H7 (cell line): Measurements from ENCODE around the gene PPM1N. TPM values are rescaled to one million over a fixed set of nuclear protein-coding genes. Genes with fewer than 3 reads are reported as not detected.

Experiments
- DNase-seq: peaks from one replicate; pipeline ENCODE4 v3.0.0; 2012
- H3K27me3 ChIP-seq: 2 replicates; pipeline ENCODE4 v1.6.0; 2011; ENCODE audit warnings: mild to moderate bottlenecking, low read length; ENCODE audit not compliant: control insufficient read depth, insufficient read depth
- H3K36me3 ChIP-seq: replicated peaks from 2 replicates; pipeline ENCODE4 v1.5.1; 2011; ENCODE audit warnings: low read length; ENCODE audit not compliant: control insufficient read depth, insufficient read depth
- H3K4me3 ChIP-seq: 2 replicates; pipeline ENCODE4 v1.5.1; 2011; ENCODE audit warnings: low read depth, mild to moderate bottlenecking, control low read depth, low read length, moderate library complexity; ENCODE audit not compliant: insufficient read depth
- total RNA-seq: library from RNA; depleted of rRNA; stranded (reverse); fragments of >200 nt; shearing (Covaris generic); gene quantifications from 2 replicates; pipeline ENCODE4 v1.2.3, GENCODE V29; 2014

The PPM1N gene
- total RNA-seq, 1 experiment from 2014 or later, result 4.0 TPM

GRCh38 chr19:45517641-45518468 is 19.6 kb downstream of the PPM1N start:
- Histone ChIP-seq H3K4me3 (no peak overlapping the region), H3K27me3 (no peaks in the 10 kb centered on the region), H3K36me3 (peaks cover 22% of the 10 kb centered on the region)
- peak; percentile 42 for DNase-seq

- peaks cover 22% of the 10 kb centered on the region for H3K36me3 ChIP-seq
- DNase-seq, result no peak
- no peak overlapping the region for H3K4me3 ChIP-seq
- no peaks in the 10 kb centered on the region for H3K27me3 ChIP-seq
These were observed 20.2 kb downstream of the PPM1N start for GRCh38 chr19:45518469-45518826.

GRCh38 chr19:45522010-45522941 is 24.0 kb downstream of the PPM1N start:
- peak; percentile 54 for DNase-seq
- H3K27me3 ChIP-seq, result no peaks in the 10 kb centered on the region
- H3K36me3 ChIP-seq, result peaks cover 31% of the 10 kb centered on the region

GRCh38 chr19:45523642-45524256 is 25.5 kb downstream of the PPM1N start:
- H3K27me3 ChIP-seq, result peaks cover under 1% of the 10 kb centered on the region; the same call in 1 of the 2 replicates
- peaks cover 24% of the 10 kb centered on the region for H3K36me3 ChIP-seq
- no peak overlapping the region for H3K4me3 ChIP-seq
- peak; percentile 93 for DNase-seq

More at GRCh38 chr19:45522010-45522941, 24.0 kb downstream of the PPM1N start:
- H3K4me3 ChIP-seq, result no peak overlapping the region

- no peak for DNase-seq
- peaks cover 24% of the 10 kb centered on the region for H3K36me3 ChIP-seq
- peaks cover 8% of the 10 kb centered on the region; the same call in 1 of the 2 replicates for H3K27me3 ChIP-seq
- H3K4me3 ChIP-seq, result no peak overlapping the region
These were observed 26.4 kb downstream of the PPM1N start for GRCh38 chr19:45524575-45525129.

GRCh38 chr19:45526143-45526542 is 27.9 kb downstream of the PPM1N start:
- Histone ChIP-seq H3K4me3 (no peak overlapping the region), H3K36me3 (peaks cover 18% of the 10 kb centered on the region), H3K27me3 (peaks cover 10% of the 10 kb centered on the region)
- peak; percentile 95 for DNase-seq

GRCh38 chr19:45526971-45527370 is 28.7 kb downstream of the PPM1N start:
- peaks cover 10% of the 10 kb centered on the region for H3K27me3 ChIP-seq
- peaks cover 18% of the 10 kb centered on the region for H3K36me3 ChIP-seq
- H3K4me3 ChIP-seq, result no peak overlapping the region
- no peak for DNase-seq

GRCh38 chr19:45527731-45528130 is 29.5 kb downstream of the PPM1N start:
- peak; percentile 64 for DNase-seq
- Histone ChIP-seq H3K36me3 (peaks cover 18% of the 10 kb centered on the region), H3K4me3 (peak overlapping the region; percentile 61; the same call in 1 of the 2 replicates), H3K27me3 (peaks cover 10% of the 10 kb centered on the region)

- Histone ChIP-seq H3K4me3 (peak overlapping the region; percentile 61), H3K36me3 (peaks cover 18% of the 10 kb centered on the region), H3K27me3 (peaks cover 10% of the 10 kb centered on the region)
- DNase-seq, result peak; percentile 70
These were observed 30.0 kb downstream of the PPM1N start for GRCh38 chr19:45528149-45528743.

- Histone ChIP-seq H3K27me3 (peaks cover 10% of the 10 kb centered on the region), H3K36me3 (peaks cover 15% of the 10 kb centered on the region), H3K4me3 (peak overlapping the region; percentile 61)
- DNase-seq, result peak; percentile 95
These were observed 30.6 kb downstream of the PPM1N start for GRCh38 chr19:45528744-45529419.

GRCh38 chr19:45529420-45529785 is 31.2 kb downstream of the PPM1N start:
- no peak for DNase-seq

GRCh38 chr19:45531349-45531748 is 33.1 kb downstream of the PPM1N start:
- peaks cover 10% of the 10 kb centered on the region for H3K27me3 ChIP-seq
- DNase-seq, result no peak
- no peak overlapping the region for H3K4me3 ChIP-seq
- no peaks in the 10 kb centered on the region; the same call in 1 of the 2 replicates for H3K36me3 ChIP-seq

More at GRCh38 chr19:45529420-45529785, 31.2 kb downstream of the PPM1N start:
- Histone ChIP-seq H3K4me3 (peak overlapping the region; percentile 61), H3K27me3 (peaks cover 10% of the 10 kb centered on the region), H3K36me3 (peaks cover 10% of the 10 kb centered on the region)

- DNase-seq, result no peak
- no peaks in the 10 kb centered on the region for H3K36me3 ChIP-seq
- H3K4me3 ChIP-seq, result no peak overlapping the region
- H3K27me3 ChIP-seq, result no peaks in the 10 kb centered on the region
These were observed 41.2 kb downstream of the PPM1N start for GRCh38 chr19:45539459-45539858.
